Activated T-cell treated with anti-CD3 and anti-CD28 coated beads for 24 hours (primary cell): ENCODE measurements around the gene SLC25A36.

Source experiments
- DNase-seq: peaks from one replicate; pipeline ENCODE4 v3.0.0-alpha.2; 2020; ENCODE audit warnings: low read depth

Gene SLC25A36, protein sequence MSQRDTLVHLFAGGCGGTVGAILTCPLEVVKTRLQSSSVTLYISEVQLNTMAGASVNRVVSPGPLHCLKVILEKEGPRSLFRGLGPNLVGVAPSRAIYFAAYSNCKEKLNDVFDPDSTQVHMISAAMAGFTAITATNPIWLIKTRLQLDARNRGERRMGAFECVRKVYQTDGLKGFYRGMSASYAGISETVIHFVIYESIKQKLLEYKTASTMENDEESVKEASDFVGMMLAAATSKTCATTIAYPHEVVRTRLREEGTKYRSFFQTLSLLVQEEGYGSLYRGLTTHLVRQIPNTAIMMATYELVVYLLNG

DNA sequence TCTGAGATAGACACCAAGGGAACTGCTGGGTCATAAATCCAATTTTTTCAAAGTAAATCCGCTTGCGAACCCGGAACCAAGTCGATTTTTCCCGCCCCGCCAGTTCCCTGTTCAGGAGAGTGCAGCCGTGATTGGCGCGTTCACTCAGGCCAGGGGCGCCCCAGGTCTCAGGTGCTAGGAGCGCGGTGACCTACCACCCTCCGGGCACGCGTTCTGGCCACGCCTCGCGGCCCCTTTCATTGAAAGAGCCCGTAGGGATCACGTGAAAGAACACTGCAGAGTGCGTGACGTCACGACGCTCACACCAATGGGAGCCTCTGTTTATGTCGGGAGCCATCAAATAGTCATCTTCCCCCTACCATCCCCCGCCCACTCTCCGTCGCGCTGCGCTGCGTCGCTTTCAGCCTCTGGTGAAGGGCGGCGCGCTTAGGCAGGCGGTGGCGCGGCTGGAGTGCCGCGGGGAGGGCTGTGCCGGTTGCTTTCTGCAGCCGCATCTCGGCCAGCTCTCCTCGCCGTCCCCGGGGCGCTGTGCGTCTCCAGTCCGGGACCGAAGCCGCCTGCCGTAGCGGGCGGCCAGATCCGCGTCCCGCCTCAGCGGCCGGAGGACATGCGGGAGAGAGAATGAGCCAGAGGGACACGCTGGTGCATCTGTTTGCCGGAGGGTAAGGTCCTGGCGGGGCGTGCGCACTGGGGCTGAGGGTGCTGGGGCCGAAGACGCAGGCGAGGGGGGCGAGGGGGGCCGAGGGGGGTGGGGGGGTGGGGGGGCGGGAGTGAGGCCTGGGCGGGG, at the start of gene SLC25A36:
TSS of gene SLC25A36 (plus strand) at position 403 of the 787 bp plus-strand sequence. CDS start at position 622, 219 bp downstream.
- peak; percentile 93 for DNase-seq

DNA sequence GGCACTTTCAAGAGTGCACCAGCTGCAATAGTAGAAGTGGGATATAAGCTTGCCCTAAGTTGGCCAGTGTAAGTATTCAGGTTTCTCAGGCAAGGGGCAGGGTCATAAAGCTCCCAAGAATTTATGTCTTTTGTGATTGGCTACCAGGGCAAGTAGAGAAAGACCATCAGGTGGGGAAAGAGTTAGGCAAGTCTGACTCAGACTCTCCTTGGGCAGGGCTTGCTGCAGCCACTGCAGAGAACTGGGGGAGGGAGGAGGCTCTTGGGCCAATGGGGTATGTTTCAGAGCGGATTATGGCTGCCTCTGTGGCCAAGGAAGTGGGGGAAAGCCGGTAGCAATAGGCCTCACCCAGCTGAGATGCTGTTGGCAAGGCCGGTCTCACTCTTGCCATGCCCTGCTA, 44.6 kb upstream of the SLC25A36 start:
- no peak for DNase-seq

GRCh38 chr3:140898340-140899180, 43.1 kb upstream of the SLC25A36 start:
- DNase-seq, result no peak

DNA sequence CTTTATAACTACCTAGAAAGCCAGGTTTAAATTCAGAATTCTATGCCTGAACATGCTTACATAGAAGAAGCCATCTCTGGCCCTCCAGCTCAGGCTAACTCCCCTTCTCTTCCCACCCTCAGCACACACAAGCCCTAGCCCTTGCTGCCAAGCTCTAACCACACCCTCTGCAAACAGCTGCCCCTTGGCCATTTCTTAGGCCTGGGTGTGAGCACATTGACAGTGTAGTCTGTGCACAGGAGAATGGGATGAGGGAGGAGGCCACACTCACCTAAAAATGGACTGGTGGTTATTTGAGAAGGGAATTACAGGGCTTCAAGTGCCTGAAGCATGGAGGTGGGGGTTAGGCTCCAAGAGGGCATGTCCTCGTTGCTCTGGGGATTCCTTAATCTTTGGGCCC, 42.3 kb upstream of the SLC25A36 start:
- DNase-seq, result no peak

GRCh38 chr3:140902791-140903190, 38.8 kb upstream of the SLC25A36 start:
- DNase-seq, result no peak

GRCh38 chr3:140903196-140903595, 38.4 kb upstream of the SLC25A36 start:
- DNase-seq, result no peak

GRCh38 chr3:140904521-140904920, 37.1 kb upstream of the SLC25A36 start:
- DNase-seq, result no peak

DNA sequence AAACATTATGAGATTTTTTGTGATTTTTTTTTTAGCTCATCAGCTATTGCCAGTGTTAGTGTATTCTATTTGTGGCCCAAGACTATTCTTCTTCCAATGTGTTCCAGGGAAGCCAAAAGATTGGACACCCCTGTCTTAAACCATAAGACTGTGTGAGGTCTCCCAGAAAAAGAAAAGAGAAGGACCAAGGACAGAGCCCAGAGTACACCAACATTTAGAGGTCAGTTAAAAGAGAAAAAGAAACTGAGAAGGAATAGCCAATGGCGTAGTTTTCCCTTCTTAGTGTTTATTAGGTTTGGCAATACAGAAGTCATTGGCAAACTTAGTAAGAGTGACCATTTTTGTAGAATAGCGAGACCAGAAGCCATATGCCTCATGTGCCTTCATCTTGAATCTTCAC, 36.1 kb upstream of the SLC25A36 start:
- no peak for DNase-seq

GRCh38 chr3:140906785-140907184, 34.9 kb upstream of the SLC25A36 start:
- DNase-seq, result no peak

- no peak for DNase-seq
These were observed 30.8 kb upstream of the SLC25A36 start for GRCh38 chr3:140910860-140911259.

GRCh38 chr3:140911822-140912221, 29.8 kb upstream of the SLC25A36 start:
- no peak for DNase-seq

DNA sequence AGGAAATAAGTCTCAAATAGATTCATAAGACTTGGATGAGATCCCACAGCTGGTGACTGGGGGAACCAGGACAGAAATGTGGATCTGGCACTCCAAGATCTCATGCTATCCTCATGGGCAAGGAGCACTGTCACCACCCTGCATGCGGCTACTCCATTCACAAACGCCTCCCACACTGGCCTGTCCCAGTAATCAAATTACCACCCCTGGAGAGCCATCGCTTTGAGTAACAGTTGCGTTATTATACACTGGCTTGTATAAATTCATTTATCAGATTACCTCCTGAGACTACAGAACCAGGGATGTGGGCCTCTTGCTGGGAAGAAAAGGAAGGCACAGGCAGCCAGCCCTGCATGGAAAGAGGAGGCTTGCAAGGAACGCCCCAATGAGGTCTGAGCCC, 27.9 kb upstream of the SLC25A36 start:
- DNase-seq, result no peak

DNA sequence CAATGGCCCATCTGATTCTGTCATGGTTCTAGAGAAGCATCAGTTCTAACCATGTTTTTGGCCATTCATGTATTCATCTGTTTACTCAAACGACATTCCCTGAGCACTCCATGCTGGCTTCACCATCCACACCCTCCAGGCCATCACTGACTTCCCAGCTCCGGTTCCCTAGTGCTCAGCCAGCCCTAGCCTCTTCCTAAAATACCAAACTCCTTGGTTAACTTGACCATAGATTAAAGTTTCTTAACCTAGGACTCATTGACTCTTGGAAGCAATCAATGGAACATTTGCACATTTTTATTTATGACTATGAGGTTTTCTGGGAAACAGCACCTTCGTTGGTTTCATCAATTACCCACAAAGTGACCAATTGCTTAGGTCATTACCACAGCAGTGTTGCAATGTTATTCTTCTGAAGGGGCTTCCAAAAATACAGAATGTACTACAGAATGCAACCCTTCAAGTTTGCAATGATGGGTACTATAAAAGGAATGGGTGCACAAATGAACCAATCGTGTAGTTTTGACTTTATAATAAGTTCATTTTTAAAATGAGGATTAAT, 27.2 kb upstream of the SLC25A36 start:
- no peak for DNase-seq

DNA sequence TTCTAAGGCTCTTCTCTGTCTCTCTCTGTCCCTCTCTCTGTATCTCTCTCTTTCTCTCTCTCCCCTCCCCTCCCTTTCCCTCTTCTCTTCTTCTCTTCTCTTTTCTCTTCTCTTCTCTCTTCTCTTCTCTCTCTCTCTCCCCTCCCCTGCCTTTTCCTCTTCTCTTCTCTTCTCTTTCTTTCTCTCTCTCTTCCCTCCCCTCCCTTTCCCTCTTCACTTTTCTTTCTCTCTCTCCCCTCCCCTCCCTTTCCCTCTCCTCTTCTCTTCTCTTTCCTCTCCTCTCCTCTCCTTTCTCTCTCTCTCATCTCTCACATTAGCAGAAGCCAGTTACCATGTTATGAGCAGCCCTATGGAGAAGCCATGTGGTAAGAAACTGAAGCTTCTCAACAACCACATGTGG, 25.0 kb upstream of the SLC25A36 start:
- no peak for DNase-seq

- no peak for DNase-seq
These were observed 23.9 kb upstream of the SLC25A36 start for GRCh38 chr3:140917772-140918171.

- DNase-seq, result no peak
These were observed 21.6 kb upstream of the SLC25A36 start for GRCh38 chr3:140920029-140920428.

- no peak for DNase-seq
These were observed 19.0 kb upstream of the SLC25A36 start for GRCh38 chr3:140922634-140923033.

DNA sequence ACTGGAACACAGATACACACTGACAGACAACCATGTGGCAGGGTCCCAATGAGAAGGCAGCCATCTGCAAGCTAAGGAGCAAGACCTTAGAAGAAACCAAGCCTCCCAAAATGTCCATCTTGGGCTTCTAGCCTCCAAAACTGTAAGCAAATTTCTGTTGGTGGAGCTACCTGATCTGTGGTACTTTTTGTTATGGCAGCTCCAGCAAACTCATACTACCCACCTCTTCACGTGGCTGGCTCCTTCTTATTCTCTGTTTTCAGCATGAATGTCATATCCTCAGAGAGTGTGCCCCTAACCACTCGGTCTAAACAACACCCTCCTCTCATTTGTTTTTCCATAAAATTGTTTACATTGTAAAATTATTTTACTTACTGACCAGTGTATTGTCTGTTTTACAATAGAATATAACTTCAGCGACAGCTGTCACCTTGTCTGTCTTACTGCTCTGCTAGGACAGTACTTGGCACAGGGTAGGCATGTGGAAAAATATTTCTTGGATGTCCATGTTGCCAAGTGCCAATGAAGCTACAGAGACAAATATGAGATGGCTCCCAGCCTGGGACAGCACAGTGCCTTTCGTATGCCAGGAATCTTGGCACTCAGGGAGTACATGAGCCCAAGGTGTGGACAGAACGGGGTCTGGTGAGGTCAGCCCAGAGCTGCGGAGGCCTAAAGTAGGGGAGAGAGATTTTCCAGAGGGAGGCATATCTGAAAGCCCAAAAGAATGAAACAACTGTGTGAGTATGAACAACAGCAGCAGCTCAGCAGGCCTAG, 17.4 kb upstream of the SLC25A36 start:
- no peak for DNase-seq

DNA sequence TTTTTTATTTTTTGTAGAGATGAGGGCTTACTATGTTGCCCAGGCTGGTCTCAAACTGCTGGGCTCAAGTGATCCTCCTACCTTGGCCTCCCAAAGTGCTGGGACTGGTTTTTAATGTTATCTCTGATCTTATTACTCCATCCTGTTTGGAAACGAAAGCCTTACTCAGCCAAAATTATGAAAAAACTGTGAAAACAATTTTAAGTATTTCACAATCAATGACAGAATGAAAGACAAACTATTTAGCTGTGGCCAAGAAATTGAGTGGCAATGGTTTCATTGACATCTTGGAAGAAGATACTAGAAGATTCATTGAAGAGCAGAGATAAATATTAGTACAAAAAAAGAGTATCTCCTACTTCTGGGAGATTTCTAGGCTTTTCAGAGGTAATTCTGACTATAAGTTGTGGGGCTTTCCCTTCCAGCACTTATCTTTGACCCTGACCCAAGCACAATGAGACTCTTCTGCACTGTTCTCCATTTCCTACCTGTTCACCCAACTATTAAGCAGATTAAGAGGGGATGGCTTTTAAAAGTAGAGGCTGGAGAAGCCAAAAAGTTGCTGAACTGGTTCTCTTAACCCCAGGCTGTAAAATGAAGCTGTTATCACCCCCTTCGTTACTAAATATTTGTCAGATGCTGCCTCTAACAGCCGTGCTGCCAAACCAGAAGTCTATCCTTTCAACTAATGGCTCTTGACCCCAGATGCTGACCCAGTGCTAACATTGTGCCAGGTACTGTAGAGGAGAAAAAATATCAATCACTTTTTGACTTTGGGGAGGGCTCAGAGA, 14.2 kb upstream of the SLC25A36 start:
- no peak for DNase-seq

- DNase-seq, result no peak
These were observed 12.2 kb upstream of the SLC25A36 start for GRCh38 chr3:140929446-140929845.

GRCh38 chr3:140931016-140931454, 10.6 kb upstream of the SLC25A36 start:
- no peak for DNase-seq
